ENCODE results near the gene ZFAND3.

GRCh38 chr6:37847704-37848103 is 28.2 kb downstream of the ZFAND3 start:
- no peak for TF ChIP-seq CTCF (IDR thresholded peaks at IDR 0.05)
- TF ChIP-seq ZFX (IDR thresholded peaks at IDR 0.05; ENCODE audit: borderline replicate concordance): no peak
